ENCODE measurements around the gene FERMT2.

DNA sequence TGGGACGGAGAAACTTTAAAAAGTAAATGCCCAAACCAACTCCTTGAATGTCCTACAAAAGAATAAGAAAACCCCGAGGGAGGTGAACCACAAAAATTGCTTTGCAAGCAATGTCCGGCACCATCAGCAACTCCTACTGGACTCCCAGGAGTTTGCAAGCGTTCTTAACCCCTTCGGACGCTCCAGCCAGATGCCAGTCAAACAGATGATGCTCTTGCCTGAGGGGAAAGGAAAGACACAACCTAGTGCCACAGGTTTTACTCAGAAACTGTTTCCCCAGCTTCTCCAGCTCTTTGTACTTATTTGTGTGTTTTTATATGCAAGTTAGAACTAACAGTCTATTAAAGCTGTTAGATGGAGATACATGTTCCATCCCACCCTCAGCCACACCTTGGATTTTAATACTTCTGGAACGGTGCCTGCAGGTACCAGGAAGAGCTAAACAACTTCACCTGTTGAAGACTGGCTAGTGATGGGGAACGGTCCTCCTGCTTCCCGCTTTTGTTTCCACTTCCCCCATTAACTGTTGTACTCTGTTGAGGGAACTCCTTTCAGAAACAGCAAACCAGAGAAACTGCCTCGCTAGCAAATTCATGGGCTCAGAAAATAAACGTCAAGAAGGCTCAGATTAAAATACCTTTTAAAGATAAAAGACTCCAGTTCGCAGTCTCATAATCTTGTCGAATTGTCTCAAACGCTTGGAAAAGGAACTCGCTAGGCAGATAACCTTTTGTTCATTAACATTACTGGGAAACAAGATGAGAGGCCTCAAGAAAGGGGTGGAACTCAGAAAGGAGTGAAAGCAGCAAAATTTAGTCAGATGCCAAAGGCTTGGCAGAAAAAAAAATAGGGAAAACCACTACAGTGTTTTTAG, 1.1 kb upstream of the FERMT2 start:
- TF ChIP-seq EZH2 (IDR thresholded peaks at IDR 0.05) (no peak), POLR2AphosphoS5 (IDR thresholded peaks at IDR 0.05; ENCODE audit: borderline replicate concordance, low read depth, low read length) (no peak), FOXP2 (optimal IDR thresholded peaks at IDR 0.05; ENCODE audit: control extremely low read depth, extremely low read length, insufficient read depth) (no peak)

Measured in SK-N-MC (cell line).